ENCODE measurements around the gene NKIRAS2. TPM values are rescaled to one million over a fixed set of nuclear protein-coding genes. Genes with fewer than 3 reads are reported as not detected.

NKIRAS2 gene
- total and polyA plus RNA-seq, 2 of the 4 experiments (the other 2 are of a cell fraction): 25.6 to 51.8 TPM

DNA sequence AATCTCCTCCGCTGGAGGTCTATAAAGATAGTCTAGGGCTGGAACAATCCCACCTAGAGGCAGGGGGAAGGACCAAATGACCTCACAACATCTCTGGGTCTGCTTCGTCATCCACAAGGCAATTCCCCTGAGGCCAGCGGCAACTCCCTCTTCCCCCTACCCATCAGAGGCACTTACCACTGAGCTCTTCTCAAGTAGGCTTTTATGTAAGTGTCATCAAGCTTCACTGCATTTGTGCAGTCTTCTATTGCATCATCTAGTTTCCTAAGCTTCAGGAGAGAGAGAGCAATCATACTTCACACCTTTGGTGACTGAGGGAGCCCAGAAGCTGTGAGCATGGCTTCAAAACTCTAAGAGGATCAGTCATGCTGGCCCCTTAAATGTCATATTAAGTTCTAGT, 32.2 kb upstream of the NKIRAS2 start:
- DNase-seq (no peak), ATAC-seq (ENCODE audit: low read depth) (no peak)
- Histone ChIP-seq H2BK120ac (ENCODE audit: low read depth, low read length) (no peak overlapping the region), H2BK20ac (ENCODE audit: low read depth, low read length) (no peak overlapping the region), H3K9ac (ENCODE audit: low read depth, low read length) (no peak overlapping the region), H4K8ac (ENCODE audit: low read depth in 2 of 2, low read length in 2 of 2) (no peak overlapping the region), H3K27me3 (ENCODE audit: control insufficient read depth, insufficient read depth, low read length) (no peaks in the 10 kb centered on the region), H3K23ac (ENCODE audit: low read depth, low read length) (no peak overlapping the region), H2AFZ (replicated peaks; ENCODE audit: low read length, poor library complexity) (no peak overlapping the region), H3K9me1 (ENCODE audit: insufficient read depth, low read length) (no peaks in the 10 kb centered on the region), H4K91ac (ENCODE audit: insufficient read depth, low read depth, low read length) (no peak overlapping the region), H3K79me1 (ENCODE audit: low read depth in 1 of 2, low read length in 2 of 2) (peaks cover 29 to 54% of the 10 kb centered on the region in 2 experiments), H3K56ac (ENCODE audit: extremely low read depth, insufficient read depth, low read length) (no peak overlapping the region), H4K20me1 (ENCODE audit: insufficient read depth, low read length) (no peaks in the 10 kb centered on the region), H3K18ac (ENCODE audit: low read depth, low read length) (no peak overlapping the region), H2BK5ac (ENCODE audit: low read depth, low read length, poor library complexity, severe bottlenecking) (no peak overlapping the region), H2BK15ac (ENCODE audit: low read depth, low read length) (no peak overlapping the region), H3K4me1 (ENCODE audit: control insufficient read depth, insufficient read depth, low read length) (peaks cover 2% of the 10 kb centered on the region; the same call in 1 of the 2 replicates), H3K4me3 (ENCODE audit: insufficient read depth, low read depth, low read length) (no peak overlapping the region), H3K4me2 (ENCODE audit: low read depth, low read length) (no peak overlapping the region), H3K14ac (replicated peaks; ENCODE audit: low read depth, low read length) (no peak overlapping the region), H2AK5ac (ENCODE audit: low read depth, low read length) (no peak overlapping the region), H3K9me3 (ENCODE audit: control insufficient read depth, insufficient read depth, low read length) (no peaks in the 10 kb centered on the region), H3K4ac (ENCODE audit: low read depth, low read length) (no peak overlapping the region), H4K5ac (ENCODE audit: low read depth, low read length) (no peak overlapping the region), H2AK9ac (replicated peaks; ENCODE audit: low read depth, low read length, poor library complexity) (no peak overlapping the region), H3K27ac (ENCODE audit: insufficient read depth, low read length) (no peak overlapping the region), H3K36me3 (ENCODE audit: control insufficient read depth, insufficient read depth, low read length) (peaks cover 59% of the 10 kb centered on the region)
- in situ Hi-C loops (cut with MboI; ENCODE audit: low sequenced_read_pairs) (no loop called here), dilution Hi-C loops (cut with HindIII; ENCODE audit: low sequenced_read_pairs, unreplicated experiment) (no loop called here), intact Hi-C loops (cut with micrococcal nuclease) (no loop called here)
- POLR2A ChIA-PET (ENCODE audit: unreplicated experiment): no interaction called here
- BruUV-seq (replicated peaks): no TSS peak
- WGBS, 2 experiments (ENCODE audit: extremely low coverage in 2 of 2, insufficient read length in 1 of 2): no CpG with 5 or more reads among the region's 3 CpGs
- CTCF ChIA-PET: interaction anchor here (0.6 kb wide), 1 partner anchor 47 kb away, joined by 4 read pairs; no protein-coding TSS in a partner anchor
- TF ChIP-seq SMC3 (IDR thresholded peaks at IDR 0.05; ENCODE audit: low read depth, low read length) (no peak), CEBPB (IDR thresholded peaks at IDR 0.05; ENCODE audit: low read depth, low read length) (peak; percentile 49; the same call in 1 of the 2 replicates)
